Renal cortical epithelial cell (primary cell): Measurements from ENCODE around the gene SH3BP2. TPM values are rescaled to one million over a fixed set of nuclear protein-coding genes. Genes with fewer than 3 reads are reported as not detected.
A peak's percentile ranks its signal among the peaks of the same experiment; 100 is the strongest.

ENCODE experiments used
- DNase-seq: peaks from one replicate; pipeline ENCODE4 v3.0.0-alpha.2; 2011; ENCODE audit warnings: low read depth
- total RNA-seq: library from RNA; depleted of rRNA; stranded (reverse); fragments of >200 nt; gene quantifications from 2 replicates; pipeline ENCODE4 v1.2.3, GENCODE V29; 2014

The SH3BP2 gene
- total RNA-seq, 1 donor from 2014 or later, result 62.2 TPM

- DNase-seq, result no peak
These were observed 38.9 kb downstream of the SH3BP2 start for GRCh38 chr4:2831611-2832308.

- no peak for DNase-seq
These were observed 39.6 kb downstream of the SH3BP2 start for GRCh38 chr4:2832309-2832980.

GRCh38 chr4:2832981-2833670 is 40.2 kb downstream of the SH3BP2 start:
- no peak for DNase-seq

GRCh38 chr4:2833671-2834000 is 40.8 kb downstream of the SH3BP2 start:
- no peak for DNase-seq

- DNase-seq, result no peak
These were observed 41.4 kb downstream of the SH3BP2 start for GRCh38 chr4:2834001-2834921.

GRCh38 chr4:2835978-2836377 is 43.1 kb downstream of the SH3BP2 start:
- no peak for DNase-seq

GRCh38 chr4:2836391-2836859 is 43.5 kb downstream of the SH3BP2 start:
- DNase-seq, result no peak

- no peak for DNase-seq
These were observed 44.4 kb downstream of the SH3BP2 start for GRCh38 chr4:2837110-2837903.

- DNase-seq, result no peak
These were observed 45.1 kb downstream of the SH3BP2 start for GRCh38 chr4:2837904-2838496.

- no peak for DNase-seq
These were observed 46.2 kb downstream of the SH3BP2 start for GRCh38 chr4:2839060-2839459.

- no peak for DNase-seq
These were observed 49.9 kb downstream of the SH3BP2 start for GRCh38 chr4:2842687-2843262.

- DNase-seq, result peak; percentile 78
These were observed 50.5 kb downstream of the SH3BP2 start, which contains the start of gene ADD1 for GRCh38 chr4:2843263-2843940. ADD1 (plus strand) TSS chr4:2843844; CDS start chr4:2875916, 32,072 bp downstream.

- DNase-seq, result no peak
These were observed 51.2 kb downstream of the SH3BP2 start for GRCh38 chr4:2843941-2844584.

GRCh38 chr4:2846172-2846571 is 53.3 kb downstream of the SH3BP2 start:
- no peak for DNase-seq

GRCh38 chr4:2847302-2847871 is 54.5 kb downstream of the SH3BP2 start:
- no peak for DNase-seq

- no peak for DNase-seq
These were observed 55.6 kb downstream of the SH3BP2 start for GRCh38 chr4:2848449-2848848.

- no peak for DNase-seq
These were observed 56.6 kb downstream of the SH3BP2 start for GRCh38 chr4:2849267-2850152.
